ENCODE measurements around the gene TSPAN9. TPM values are rescaled to one million over a fixed set of nuclear protein-coding genes. Genes with fewer than 3 reads are reported as not detected.
A peak's percentile ranks its signal among the peaks of the same experiment; 100 is the strongest.

The TSPAN9 gene
- total RNA-seq, 1 donor from 2014 or later, result 15.9 TPM

GRCh38 chr12:3078086-3078820 lies 1.1 kb downstream of the TSPAN9 start:
- no peak for ATAC-seq

- ATAC-seq, result peak; percentile 1
Measured at GRCh38 chr12:3081091-3081490, 3.9 kb downstream of the TSPAN9 start.

GRCh38 chr12:3081886-3082285 lies 4.7 kb downstream of the TSPAN9 start:
- no peak for ATAC-seq

- ATAC-seq, result no peak
Measured at GRCh38 chr12:3083241-3083920, 6.2 kb downstream of the TSPAN9 start.

GRCh38 chr12:3083921-3084347 lies 6.8 kb downstream of the TSPAN9 start:
- ATAC-seq, result peak; percentile 41

GRCh38 chr12:3084742-3085141 lies 7.6 kb downstream of the TSPAN9 start:
- ATAC-seq, result no peak

- ATAC-seq, result no peak
Measured at GRCh38 chr12:3085341-3086139, 8.4 kb downstream of the TSPAN9 start.

- ATAC-seq, result no peak
Measured at GRCh38 chr12:3086211-3086610, 9.0 kb downstream of the TSPAN9 start.

GRCh38 chr12:3086729-3087323 lies 9.6 kb downstream of the TSPAN9 start:
- ATAC-seq, result no peak

- ATAC-seq, result peak; percentile 58
Measured at GRCh38 chr12:3087758-3088650, 10.8 kb downstream of the TSPAN9 start.

- no peak for ATAC-seq
Measured at GRCh38 chr12:3089588-3089987, 12.4 kb downstream of the TSPAN9 start.

- no peak for ATAC-seq
Measured at GRCh38 chr12:3090240-3091037, 13.3 kb downstream of the TSPAN9 start.

- ATAC-seq, result no peak
Measured at GRCh38 chr12:3091038-3091319, 13.8 kb downstream of the TSPAN9 start.

- no peak for ATAC-seq
Measured at GRCh38 chr12:3091382-3092241, 14.4 kb downstream of the TSPAN9 start.

GRCh38 chr12:3092764-3093163 lies 15.6 kb downstream of the TSPAN9 start:
- ATAC-seq, result no peak

- ATAC-seq, result peak; percentile 30
Measured at GRCh38 chr12:3097186-3097804, 20.1 kb downstream of the TSPAN9 start.

- ATAC-seq, result peak; percentile 45
Measured at GRCh38 chr12:3097836-3098235, 20.7 kb downstream of the TSPAN9 start.

- no peak for ATAC-seq
Measured at GRCh38 chr12:3098436-3098835, 21.3 kb downstream of the TSPAN9 start.

GRCh38 chr12:3099146-3099545 lies 22.0 kb downstream of the TSPAN9 start:
- ATAC-seq, result no peak

All from esophagus mucosa (tissue), 1 donor.